Heart left ventricle (tissue), 13 donors: Measurements from ENCODE around the gene SPC24.

Experiments
- POLR2A ChIP-seq, 2 donors: fragments of 450-650 bp; IDR thresholded peaks; one replicate each; pipeline ENCODE4 v1.6.1; 2017; ENCODE audit warnings: antibody characterized with exemption in 2 of 2, mild to moderate bottlenecking in 2 of 2, moderate library complexity in 2 of 2
- TF ChIP-seq, protein P1 (sequence below), 12 donors: fragments of 200-600 bp; sonication (generic) in 4 of 12; IDR thresholded peaks; one replicate each; pipeline versions ENCODE4 v1.5.0 to v1.8.0; 2018 to 2022; ENCODE audit warnings: antibody characterized with exemption in 12 of 12, mild to moderate bottlenecking in 5 of 12
- donor health status: ischemic (EF 13 %, LVEDD 7.1; RV severe dilation, severe dysfunction).
- donor health status: DM: no; HTN: yes; CAD: no.
- donor health status: DM: no; HTN: no; CAD: no.
- donor health status: ischemic (EF 25% LVEDD 6.9; RV normal size, moderate dysfunction).
- donor health status: ischemic (EF 25% LVEDD 5.7; RV mildly dilated, moderate dysfunction).
- donor health status: ischemic (EF 35%, LVEDD 5.7; RV mildly dilated, moderate dysfunction).
- donor health status: nonischemic (EF 11% LVEDD 7.7; RV severe dilation, severe dysfunction).
- donor health status: DM: yes; HTN: yes; CAD: no.
- donor health status: PGD.
- donor health status: ischemic (EF 29% LVEDD 5.4; RV normal size, mild dysfunction).
- donor health status: nonischemic (EF 23%, LVEDD 6.1; RV moderate dilation, normal function).

- TF ChIP-seq, protein P1, sequence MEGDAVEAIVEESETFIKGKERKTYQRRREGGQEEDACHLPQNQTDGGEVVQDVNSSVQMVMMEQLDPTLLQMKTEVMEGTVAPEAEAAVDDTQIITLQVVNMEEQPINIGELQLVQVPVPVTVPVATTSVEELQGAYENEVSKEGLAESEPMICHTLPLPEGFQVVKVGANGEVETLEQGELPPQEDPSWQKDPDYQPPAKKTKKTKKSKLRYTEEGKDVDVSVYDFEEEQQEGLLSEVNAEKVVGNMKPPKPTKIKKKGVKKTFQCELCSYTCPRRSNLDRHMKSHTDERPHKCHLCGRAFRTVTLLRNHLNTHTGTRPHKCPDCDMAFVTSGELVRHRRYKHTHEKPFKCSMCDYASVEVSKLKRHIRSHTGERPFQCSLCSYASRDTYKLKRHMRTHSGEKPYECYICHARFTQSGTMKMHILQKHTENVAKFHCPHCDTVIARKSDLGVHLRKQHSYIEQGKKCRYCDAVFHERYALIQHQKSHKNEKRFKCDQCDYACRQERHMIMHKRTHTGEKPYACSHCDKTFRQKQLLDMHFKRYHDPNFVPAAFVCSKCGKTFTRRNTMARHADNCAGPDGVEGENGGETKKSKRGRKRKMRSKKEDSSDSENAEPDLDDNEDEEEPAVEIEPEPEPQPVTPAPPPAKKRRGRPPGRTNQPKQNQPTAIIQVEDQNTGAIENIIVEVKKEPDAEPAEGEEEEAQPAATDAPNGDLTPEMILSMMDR (IDR thresholded peaks at IDR 0.05) = no peak
- no peak for TF ChIP-seq POLR2A (IDR thresholded peaks at IDR 0.05)
Measured at GRCh38 chr19:11182994-11183393, 27.4 kb upstream of the SPC24 start.
